GM12878 (cell line): ENCODE data around the gene SRSF1. TPM values are rescaled to one million over a fixed set of nuclear protein-coding genes. Genes with fewer than 3 reads are reported as not detected.

Source experiments
- ATAC-seq: fragments of 200-7000 bp; cut with Tn5 transposase; 3 replicates; pipeline ENCODE4 v1.9.1; 2020; ENCODE audit warnings: mild to moderate bottlenecking, moderate library complexity
- BruUV-seq: library from RNA; stranded (reverse); fragments of 400-500 nt; replicated peaks from 2 replicates; lab custom pipeline; 2021; lab: Mats Ljungman, UMichigan
- CTCF ChIA-PET: fragments of 300-600 bp; sonication (Branson Sonifier 250); formaldehyde crosslinking; extraction: SDS; loops from one replicate; lab custom pipeline; 2021; ENCODE audit warnings: inconsistent platforms; lab: Yijun Ruan, JAX
- POLR2A ChIA-PET: fragments of 350-600 bp; formaldehyde crosslinking; extraction: SDS; loops from one replicate; lab custom pipeline; 2021; ENCODE audit warnings: inconsistent platforms; lab: Charles Lee
- RAD21 ChIA-PET: fragments of 300-600 bp; sonication (Branson Sonifier 250); formaldehyde crosslinking; loops from one replicate; lab custom pipeline; 2023; ENCODE audit warnings: antibody characterized with exemption; ENCODE audit not compliant: unreplicated experiment; lab: Charles Lee
- SMC1A ChIA-PET: fragments of 300-600 bp; sonication (Branson Sonifier 250); formaldehyde crosslinking; loops from one replicate; lab custom pipeline; 2023; ENCODE audit not compliant: unreplicated experiment, uncharacterized antibody; lab: Charles Lee
- DNase-seq: peaks from one replicate; pipeline ENCODE4 v3.0.0-alpha.2; 2011; ENCODE audit warnings: low read depth, low spot score
- FAIRE-seq: peaks from 3 replicates; lab custom pipeline; 2011; peaks lifted over from hg19 to GRCh38; lab: Jason Lieb, UNC
- H2AFZ ChIP-seq: 2 replicates; pipeline ENCODE4 v1.6.0; 2011; ENCODE audit warnings: low read depth, low read length, control low read depth; ENCODE audit not compliant: control insufficient read depth
- H3K27ac ChIP-seq: 2 replicates; pipeline ENCODE4 v1.5.1; 2011; ENCODE audit warnings: control low read depth; ENCODE audit not compliant: control insufficient read depth, insufficient read depth
- H3K27me3 ChIP-seq, 2 experiments: replicated peaks in 1 of 2; 2 replicates each; pipeline versions ENCODE4 v1.6.0 to v1.6.1; 2011; ENCODE audit warnings: low read length in 1 of 2; ENCODE audit not compliant: control insufficient read depth in 2 of 2, insufficient read depth in 2 of 2
- H3K36me3 ChIP-seq, 2 experiments: 2 replicates each; pipeline ENCODE4 v1.5.1; 2011; ENCODE audit warnings: low read length in 1 of 2; ENCODE audit not compliant: control insufficient read depth in 2 of 2, insufficient read depth in 2 of 2
- H3K4me1 ChIP-seq: 2 replicates; pipeline ENCODE4 v1.6.1; 2011; ENCODE audit warnings: mild to moderate bottlenecking, low read length, moderate library complexity, mixed read lengths; ENCODE audit not compliant: control insufficient read depth, insufficient read depth
- H3K4me2 ChIP-seq: 2 replicates; pipeline ENCODE4 v1.6.0; 2011; ENCODE audit warnings: control low read depth; ENCODE audit not compliant: control insufficient read depth, insufficient read depth
- H3K4me3 ChIP-seq: fragments of 200-600 bp; sonication (generic); 2 replicates; pipeline ENCODE4 v1.5.1; 2016
- H3K79me2 ChIP-seq: 2 replicates; pipeline ENCODE4 v1.6.0; 2011; ENCODE audit warnings: low read length; ENCODE audit not compliant: control insufficient read depth, insufficient read depth
- H3K9ac ChIP-seq: 2 replicates; pipeline ENCODE4 v1.8.0; 2011; ENCODE audit warnings: low read length, control low read depth, mixed read lengths; ENCODE audit not compliant: control insufficient read depth, insufficient read depth
- H3K9me3 ChIP-seq: replicated peaks from 3 replicates; pipeline ENCODE4 v1.5.1; 2011; ENCODE audit warnings: mild to moderate bottlenecking, low read length; ENCODE audit not compliant: control insufficient read depth, insufficient read depth
- H4K20me1 ChIP-seq: 2 replicates; pipeline ENCODE4 v1.6.0; 2011; ENCODE audit not compliant: control insufficient read depth, insufficient read depth
- CBX3 ChIP-seq: fragments of 200-600 bp; sonication (generic); IDR thresholded peaks from 2 replicates; pipeline ENCODE4 v1.6.1; 2016; ENCODE audit warnings: low read depth, borderline replicate concordance
- CHD2 ChIP-seq: IDR thresholded peaks from 2 replicates; pipeline ENCODE4 v1.6.1; 2011; ENCODE audit warnings: low read depth, low read length, improper control_type of control experiment, borderline replicate concordance
- ESRRA ChIP-seq: IDR thresholded peaks from 2 replicates; pipeline ENCODE4 v1.6.1; 2012; ENCODE audit warnings: mild to moderate bottlenecking, low read length, improper control_type of control experiment
- ETV6 ChIP-seq, 2 experiments: fragments of 450-650 bp in 1 of 2; IDR thresholded peaks in 1 of 2; conservative IDR thresholded peaks in 1 of 2; 2 replicates each; pipeline ENCODE4 v1.6.1; 2014; ENCODE audit warnings: antibody characterized with exemption in 1 of 2, borderline replicate concordance in 1 of 2, low read depth in 1 of 2, mild to moderate bottlenecking in 1 of 2, moderate library complexity in 1 of 2
- FOXK2 ChIP-seq: fragments of 450-650 bp; IDR thresholded peaks from 2 replicates; pipeline ENCODE4 v1.6.1; 2017; ENCODE audit warnings: mild to moderate bottlenecking, moderate library complexity
- GABPA ChIP-seq: IDR thresholded peaks from 2 replicates; pipeline ENCODE4 v1.6.1; 2014; ENCODE audit warnings: antibody characterized with exemption, low read depth, mild to moderate bottlenecking, inconsistent platforms
- GATAD2B ChIP-seq: fragments of 450-650 bp; conservative IDR thresholded peaks from 2 replicates; pipeline ENCODE4 v1.6.1; 2017; ENCODE audit warnings: low read depth, mild to moderate bottlenecking, moderate library complexity
- HDAC6 ChIP-seq: fragments of 200-600 bp; sonication (generic); IDR thresholded peaks from one replicate; pipeline ENCODE4 v1.8.0; 2017; ENCODE audit warnings: antibody characterized with exemption; ENCODE audit not compliant: unreplicated experiment
- IKZF2 ChIP-seq, 2 experiments: fragments of 450-650 bp; IDR thresholded peaks; 2 replicates each; pipeline ENCODE4 v1.6.1; 2017; ENCODE audit warnings: mild to moderate bottlenecking in 2 of 2, moderate library complexity in 2 of 2
- LARP7 ChIP-seq: fragments of 450-650 bp; IDR thresholded peaks from 2 replicates; pipeline ENCODE4 v1.6.1; 2017; ENCODE audit warnings: mild to moderate bottlenecking
- MEF2A ChIP-seq: IDR thresholded peaks from 2 replicates; pipeline ENCODE4 v1.6.1; 2011; ENCODE audit warnings: low read depth, mild to moderate bottlenecking, low read length, moderate library complexity; ENCODE audit not compliant: insufficient read depth
- MTA2 ChIP-seq: fragments of 450-650 bp; IDR thresholded peaks from 2 replicates; pipeline ENCODE4 v1.6.1; 2016; ENCODE audit warnings: low read depth, mild to moderate bottlenecking, moderate library complexity
- NBN ChIP-seq: fragments of 450-650 bp; IDR thresholded peaks from 2 replicates; pipeline ENCODE4 v1.6.1; 2016
- POLR2AphosphoS2 ChIP-seq: IDR thresholded peaks from 2 replicates; pipeline ENCODE4 v1.6.1; 2011; ENCODE audit warnings: low read depth, mild to moderate bottlenecking, low read length, improper control_type of control experiment, moderate library complexity
- SP1 ChIP-seq: IDR thresholded peaks from one replicate; pipeline ENCODE4 v1.6.1; 2011; ENCODE audit warnings: low read depth, low read length
- SREBF1 ChIP-seq: IDR thresholded peaks from 2 replicates; pipeline ENCODE4 v1.6.1; 2012; ENCODE audit warnings: mild to moderate bottlenecking, low read length
- TBL1XR1 ChIP-seq: IDR thresholded peaks from 2 replicates; pipeline ENCODE4 v1.6.1; 2012; ENCODE audit warnings: low read depth, low read length, improper control_type of control experiment
- WGBS: methylation state at CpG from one replicate; pipeline ENCODE4 v1.1.6; 2016; ENCODE audit warnings: low lambda C conversion rate; ENCODE audit not compliant: insufficient replicate concordance, insufficient coverage; ENCODE audit errors: missing lambda C conversion rate; 5-methylcytosine and 5-hydroxymethylcytosine counted together
- in situ Hi-C: fragments of 300-500 bp; cut with MboI; formaldehyde crosslinking; loops from 9 replicates; pipeline ENCODE4 v1.14.3; 2018; ENCODE audit warnings: mixed read lengths
- intact Hi-C: fragments of 100-400 bp; cut with micrococcal nuclease; formaldehyde crosslinking; loops from one replicate; pipeline ENCODE4 v1.14.2; 2022; ENCODE audit not compliant: unreplicated experiment
- polyA plus RNA-seq, 11 experiments: library from polyadenylated mRNA; depleted of rRNA in 4 of 11; unstranded in 6 of 11; stranded (reverse) in 5 of 11; fragments of >200 nt; fragmentation: Nextera tagmentation in 4 of 11; fragmentation: Illumina TruSeq in 1 of 11; extraction: Ambion mirVana in 4 of 11; extraction: Trizol in 1 of 11; gene quantifications; 1 replicate in 1 of 11; 2 replicates in 10 of 11; pipeline versions ENCODE4 v1.2.1 to v1.2.3, GENCODE V29; 2011 to 2016; ENCODE audit warnings: inconsistent platforms in 2 of 11, missing spikeins in 2 of 11, low read depth in 1 of 11
- total RNA-seq, 4 experiments: library from RNA; depleted of rRNA in 3 of 4; stranded (reverse); fragments of >200 nt in 3 of 4; fragmentation: Illumina TruSeq in 1 of 4; extraction: Trizol in 1 of 4; gene quantifications; 2 replicates each; pipeline versions ENCODE4 v1.2.1 to v1.2.3, GENCODE V29; 2013 to 2021
- TF ChIP-seq, protein P1 (sequence below): fragments of 450-650 bp; IDR thresholded peaks from 2 replicates; pipeline ENCODE4 v1.6.1; 2017; ENCODE audit warnings: mild to moderate bottlenecking

Gene SRSF1
- total and polyA plus RNA-seq, 10 of the 15 experiments (the other 5 are each of a cell fraction or from before 2014, with no cell fraction given), result 101 to 474 (median 404) TPM

DNA sequence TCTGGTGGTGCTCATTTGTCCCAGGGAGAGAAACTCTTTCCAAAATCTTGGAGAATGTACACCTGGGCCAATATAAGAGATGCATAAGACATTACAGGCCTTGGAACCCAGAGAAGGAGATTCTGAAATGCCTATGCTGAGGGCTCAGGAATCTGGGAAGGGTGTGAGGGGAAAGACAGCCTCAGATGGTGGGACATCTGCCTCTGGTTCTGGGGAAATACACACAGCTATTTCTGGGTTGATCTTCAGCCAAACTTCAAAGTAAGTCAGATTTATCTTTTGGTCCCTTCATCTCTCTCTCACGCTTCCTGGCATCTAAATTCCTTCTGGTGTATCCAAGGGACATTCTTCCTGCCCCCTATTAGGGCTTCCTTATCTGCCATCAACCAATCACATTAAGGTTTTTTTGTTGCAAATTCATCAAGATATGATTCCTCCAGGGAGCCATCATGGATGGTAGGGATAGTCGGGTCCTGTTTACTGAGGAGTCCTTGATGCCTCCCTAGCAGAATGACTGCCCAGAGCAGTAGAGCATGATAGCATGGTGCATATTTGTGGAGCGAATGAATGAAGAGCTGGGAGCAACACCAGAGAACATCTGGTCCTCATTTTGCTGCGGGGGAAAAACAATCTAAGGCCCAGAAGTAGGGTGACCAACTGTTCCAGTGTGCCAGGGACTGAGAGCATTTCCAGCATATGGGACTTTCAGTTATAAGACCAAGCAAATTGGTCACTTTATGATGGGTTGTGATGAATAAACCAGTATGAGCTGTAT, 40.5 kb upstream of the SRSF1 start (continued):
- no peak for TF ChIP-seq ETV6 (conservative IDR thresholded peaks at IDR 0.05 in 1 of 2, IDR thresholded peaks at IDR 0.05 in 1 of 2; ENCODE audit: borderline replicate concordance in 1 of 2, low read depth in 1 of 2)
- TF ChIP-seq, all 136 proteins: peak for 0

- no peak overlapping the region for H3K4me2 ChIP-seq
- no peaks in the 10 kb centered on the region for H3K27me3 ChIP-seq
- ChIA-PET POLR2A (no interaction called here), CTCF (interaction anchor here (1.3 kb wide), 1 partner anchor 189 kb away, joined by 3 read pairs; no protein-coding TSS in a partner anchor), RAD21 (no interaction called here)
- H4K20me1 ChIP-seq, result no peaks in the 10 kb centered on the region
- H3K79me2 ChIP-seq, result no peaks in the 10 kb centered on the region
- no peaks in the 10 kb centered on the region for H3K36me3 ChIP-seq
- in situ Hi-C loops, result no loop called here
- no peaks in the 10 kb centered on the region for H3K9me3 ChIP-seq
- no peak for FAIRE-seq
- H3K27ac ChIP-seq, result no peak overlapping the region
- H3K9ac ChIP-seq, result no peak overlapping the region
- no peak for TF ChIP-seq HDAC6
- no peak for TF ChIP-seq FOXK2
- no peak for TF ChIP-seq LARP7
- no peak for TF ChIP-seq CBX3
- TF ChIP-seq GATAD2B, result no peak
- no peak for TF ChIP-seq NBN
- TF ChIP-seq MTA2, result no peak
- no peak for TF ChIP-seq TBL1XR1
- TF ChIP-seq, protein P1, sequence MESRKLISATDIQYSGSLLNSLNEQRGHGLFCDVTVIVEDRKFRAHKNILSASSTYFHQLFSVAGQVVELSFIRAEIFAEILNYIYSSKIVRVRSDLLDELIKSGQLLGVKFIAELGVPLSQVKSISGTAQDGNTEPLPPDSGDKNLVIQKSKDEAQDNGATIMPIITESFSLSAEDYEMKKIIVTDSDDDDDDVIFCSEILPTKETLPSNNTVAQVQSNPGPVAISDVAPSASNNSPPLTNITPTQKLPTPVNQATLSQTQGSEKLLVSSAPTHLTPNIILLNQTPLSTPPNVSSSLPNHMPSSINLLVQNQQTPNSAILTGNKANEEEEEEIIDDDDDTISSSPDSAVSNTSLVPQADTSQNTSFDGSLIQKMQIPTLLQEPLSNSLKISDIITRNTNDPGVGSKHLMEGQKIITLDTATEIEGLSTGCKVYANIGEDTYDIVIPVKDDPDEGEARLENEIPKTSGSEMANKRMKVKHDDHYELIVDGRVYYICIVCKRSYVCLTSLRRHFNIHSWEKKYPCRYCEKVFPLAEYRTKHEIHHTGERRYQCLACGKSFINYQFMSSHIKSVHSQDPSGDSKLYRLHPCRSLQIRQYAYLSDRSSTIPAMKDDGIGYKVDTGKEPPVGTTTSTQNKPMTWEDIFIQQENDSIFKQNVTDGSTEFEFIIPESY, result no peak
- no peak for TF ChIP-seq POLR2AphosphoS2
- TF ChIP-seq IKZF2 (IDR thresholded peaks at IDR 0.05), result no peak
- no peak for TF ChIP-seq SP1
- TF ChIP-seq ESRRA, result no peak
- no peak for TF ChIP-seq SREBF1
- no peak for TF ChIP-seq CHD2
- TF ChIP-seq MEF2A, result no peak
- TF ChIP-seq GABPA, result no peak
- TF ChIP-seq, all 136 proteins: peak for 0
- H3K4me1 ChIP-seq, result no peaks in the 10 kb centered on the region
- ATAC-seq (no peak), DNase-seq (no peak)
- no peak overlapping the region for H3K4me3 ChIP-seq
- no peak overlapping the region for H2AFZ ChIP-seq
- SMC1A ChIA-PET, result no interaction called here
- BruUV-seq, result no TSS peak
- 37% methylated on average over 18 of the region's 18 CpGs for WGBS
- intact Hi-C loops, result no loop called here
Observed at GRCh38 chr17:58046239-58047094, 39.4 kb upstream of the SRSF1 start.
